ENCODE measurements around the gene CAPG. TPM values are rescaled to one million over a fixed set of nuclear protein-coding genes. Genes with fewer than 3 reads are reported as not detected.

CAPG gene
- total RNA-seq, 1 donor from 2014 or later, result 124 TPM

- DNase-seq (ENCODE audit: low spot score), result no peak
Observed at GRCh38 chr2:85439025-85439472, 28.9 kb upstream of the CAPG start.

DNA sequence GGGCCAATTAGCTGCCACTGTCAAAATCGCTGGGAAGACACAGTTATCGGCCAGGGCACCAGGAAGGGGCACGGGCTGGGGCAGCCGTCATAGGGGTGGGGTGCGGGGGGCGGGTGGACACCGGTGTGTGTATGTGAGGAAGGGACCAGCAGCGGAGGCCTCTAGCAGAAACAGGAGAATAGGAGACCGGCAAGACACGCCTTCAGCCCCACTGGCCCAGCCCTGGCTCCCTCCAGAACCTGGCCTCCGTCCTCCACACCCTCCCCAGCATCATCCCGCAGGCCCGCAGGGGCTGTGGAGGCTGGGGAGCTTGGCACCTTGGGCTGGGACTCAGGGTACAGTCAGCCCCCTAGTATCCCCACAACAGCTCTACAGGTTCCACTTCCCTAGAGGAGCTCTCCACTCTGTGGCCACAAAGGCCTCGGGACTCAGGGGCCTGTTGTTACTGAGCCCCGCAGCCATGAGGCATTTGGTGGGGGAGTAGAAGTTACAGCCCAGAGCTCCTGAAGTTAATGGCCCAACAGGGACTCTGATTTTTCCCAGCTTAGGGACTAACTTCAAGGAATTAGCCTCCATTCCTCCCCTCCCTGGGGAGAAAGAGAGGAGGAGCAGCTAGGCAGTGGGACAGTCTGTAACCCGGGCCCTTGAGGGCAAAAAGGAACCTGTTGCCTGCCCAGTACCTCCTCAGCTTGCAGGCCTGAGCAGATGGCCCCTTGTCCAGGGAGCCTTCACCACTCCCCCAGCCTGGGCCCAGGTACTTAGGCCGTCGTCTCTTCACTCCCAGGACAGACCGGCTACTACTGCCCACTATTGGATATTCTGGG lies 28.2 kb upstream of the CAPG start:
- DNase-seq (ENCODE audit: low spot score), result no peak

DNA sequence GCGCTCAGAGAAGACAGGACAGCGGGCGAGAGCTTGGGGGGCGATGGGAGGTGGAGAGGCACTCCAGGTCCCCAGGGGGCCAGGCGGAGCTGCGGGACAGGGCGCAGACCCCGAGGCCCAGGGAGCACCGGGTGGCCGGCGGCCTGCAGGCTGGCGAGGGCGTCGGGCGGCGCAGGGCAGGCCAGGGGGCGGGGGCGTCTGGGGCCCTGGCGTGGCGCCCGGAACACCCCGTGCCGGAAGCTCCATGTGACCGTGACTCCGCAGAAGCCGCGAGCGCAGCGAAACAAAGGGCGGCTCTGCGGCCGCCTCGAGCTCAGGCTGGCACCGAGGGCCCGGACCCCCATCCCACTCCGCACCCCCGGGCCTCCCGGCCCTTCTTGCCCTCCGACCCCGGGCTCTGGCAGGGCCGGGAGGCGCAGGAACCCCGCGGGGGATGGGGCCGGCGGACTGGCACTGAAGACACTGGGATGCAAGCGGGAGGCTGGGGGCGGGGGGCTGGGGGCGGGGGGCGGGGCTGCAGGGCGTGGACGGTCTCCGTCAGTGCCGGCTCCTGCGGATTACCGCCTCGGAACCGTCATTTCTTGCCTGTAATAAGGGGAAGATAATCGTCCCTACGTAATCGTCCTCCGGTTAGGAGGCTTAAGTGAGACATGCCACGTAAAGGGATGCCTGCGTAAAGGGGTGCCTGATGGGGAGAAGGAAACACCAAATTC lies 27.5 kb upstream of the CAPG start:
- peak; percentile 97 for DNase-seq (ENCODE audit: low spot score)

DNA sequence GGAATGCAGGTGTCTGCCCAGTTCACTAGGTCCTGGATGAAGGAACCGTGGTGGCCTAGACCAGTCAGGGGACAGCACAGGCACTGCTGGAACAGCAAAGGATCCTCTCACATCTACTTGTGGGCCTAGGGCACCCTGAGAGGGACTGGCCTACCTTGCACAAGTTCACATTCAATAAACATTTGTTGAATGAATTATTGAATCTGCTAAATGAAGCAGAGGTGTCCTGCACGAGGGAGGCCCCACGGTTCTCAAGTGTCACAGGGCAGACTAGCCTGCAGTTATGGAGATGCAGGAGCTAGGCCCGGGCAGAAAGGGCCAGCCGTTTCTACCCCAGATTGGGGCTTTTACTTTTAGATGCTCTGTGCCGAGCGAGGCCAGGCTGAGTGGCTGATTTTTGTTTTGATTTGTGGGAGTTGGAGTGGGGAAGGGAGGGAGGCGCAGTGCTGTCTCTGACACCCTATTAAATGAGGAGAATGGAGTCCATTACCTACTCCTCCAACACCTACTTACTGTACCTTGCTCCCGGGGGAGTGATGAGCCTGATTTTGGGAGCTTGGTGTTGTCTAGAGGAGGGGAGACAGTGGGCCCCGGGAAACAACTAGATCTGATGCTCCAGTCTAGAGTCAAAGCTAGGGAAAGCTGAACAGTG lies 26.8 kb upstream of the CAPG start:
- no peak for DNase-seq (ENCODE audit: low spot score)

DNA sequence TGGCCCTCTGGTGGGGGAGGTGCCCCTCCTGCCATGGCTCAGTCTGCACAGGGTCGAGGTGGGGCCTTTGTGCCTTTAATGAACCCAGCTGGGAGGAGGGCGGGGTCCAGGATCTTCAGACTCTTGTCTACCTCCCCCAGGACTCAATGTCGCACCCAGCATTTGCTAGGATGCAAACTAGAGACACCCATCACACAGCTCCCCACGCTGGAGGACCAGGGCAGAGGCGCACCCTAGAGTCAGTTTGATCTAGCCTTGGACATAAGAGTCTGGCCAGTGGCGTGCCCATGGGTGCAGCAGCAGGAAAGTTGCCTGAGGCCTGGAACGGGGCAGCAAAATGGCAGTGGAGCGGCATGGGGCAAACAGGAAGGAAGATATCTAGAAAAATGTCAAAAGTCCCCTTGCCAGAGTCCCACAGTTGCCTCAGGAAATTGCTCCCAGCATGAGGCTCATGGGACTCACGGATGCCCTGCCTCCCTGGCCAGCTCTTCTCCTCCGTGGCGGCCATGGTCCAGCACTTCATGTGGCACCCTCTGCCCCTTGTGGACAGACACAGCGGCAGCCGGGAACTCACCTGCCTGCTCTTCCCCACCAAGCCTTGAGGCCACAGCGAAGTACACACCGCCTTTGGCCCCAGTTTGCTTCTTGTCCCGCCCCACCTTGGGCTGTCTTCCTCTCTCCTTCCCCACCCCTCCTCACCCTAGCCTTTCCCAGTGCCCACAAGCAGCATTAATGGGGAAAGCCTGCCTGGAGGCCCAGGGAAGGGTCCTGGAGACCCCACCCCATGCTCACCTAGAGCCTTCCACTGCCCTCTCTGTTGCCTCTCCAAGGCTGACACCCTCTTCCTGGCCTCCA lies 26.0 kb upstream of the CAPG start:
- DNase-seq (ENCODE audit: low spot score), result peak; percentile 83

- DNase-seq (ENCODE audit: low spot score), result no peak
Observed at GRCh38 chr2:85435220-85435958, 25.2 kb upstream of the CAPG start.

- DNase-seq (ENCODE audit: low spot score), result peak; percentile 87
Observed at GRCh38 chr2:85434696-85435095, 24.5 kb upstream of the CAPG start.

- DNase-seq (ENCODE audit: low spot score), result peak; percentile 90
Observed at GRCh38 chr2:85433511-85434089, 23.4 kb upstream of the CAPG start.

- DNase-seq (ENCODE audit: low spot score), result peak; percentile 87
Observed at GRCh38 chr2:85431570-85432205, 21.5 kb upstream of the CAPG start.

DNA sequence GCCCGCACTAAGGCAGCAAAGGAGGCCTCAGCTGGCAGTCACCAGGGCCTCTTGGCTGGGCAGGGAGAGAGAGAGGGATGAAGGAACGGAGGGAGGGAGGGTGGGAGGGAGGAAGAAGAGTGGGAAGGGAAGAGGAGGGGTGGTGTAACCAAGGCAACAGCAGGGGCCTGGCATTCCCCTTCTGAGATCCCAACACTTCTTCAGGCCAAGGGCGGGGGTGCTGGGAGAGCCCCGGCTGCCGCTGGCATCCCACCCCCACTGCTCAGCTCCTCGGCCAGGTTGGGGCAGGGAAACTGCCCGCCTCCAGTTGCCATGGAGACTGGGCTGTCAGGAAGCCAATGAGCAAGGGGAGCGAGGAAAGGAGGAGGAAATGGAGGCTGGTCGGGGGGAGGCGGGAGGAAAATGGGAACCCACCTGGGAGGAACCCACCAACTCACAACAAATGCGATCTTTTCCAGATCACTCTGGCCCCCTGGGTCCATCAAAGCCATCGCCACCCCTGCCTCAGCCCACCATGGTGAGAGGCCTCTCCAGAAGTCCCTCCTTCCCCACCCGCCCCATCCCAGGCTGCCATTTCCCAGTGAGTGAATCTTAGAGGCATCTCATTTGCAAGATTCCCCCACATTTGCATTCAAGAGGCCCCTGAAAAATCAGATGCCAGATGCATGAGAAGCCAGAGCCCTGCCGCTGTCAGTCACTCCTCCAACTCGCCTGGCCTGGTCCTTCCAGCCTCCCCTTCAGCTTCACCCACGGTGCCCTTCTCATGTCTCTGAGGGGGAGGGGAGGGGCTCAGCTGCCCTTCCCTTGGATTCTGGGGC lies 20.8 kb upstream of the CAPG start:
- no peak for DNase-seq (ENCODE audit: low spot score)

DNA sequence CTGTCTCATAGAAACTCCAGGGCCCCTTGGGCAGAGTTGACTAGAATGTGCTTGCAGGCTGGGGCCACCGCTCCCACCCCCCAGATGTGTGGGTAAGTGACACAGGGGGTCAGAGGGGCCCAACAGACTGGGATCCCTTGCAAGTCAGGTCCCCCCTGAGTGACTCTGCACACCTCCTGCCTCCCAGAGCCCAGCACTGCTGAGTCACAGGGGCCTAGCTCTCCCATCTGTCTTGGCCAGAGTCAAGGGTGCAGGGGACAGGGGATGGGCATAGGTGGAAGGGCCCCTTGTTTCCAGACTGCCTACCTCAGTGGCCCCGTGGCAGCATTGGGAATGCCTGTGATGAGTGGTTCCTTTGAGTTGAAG lies 19.7 kb upstream of the CAPG start:
- no peak for DNase-seq (ENCODE audit: low spot score)

GRCh38 chr2:85429213-85429923 lies 19.2 kb upstream of the CAPG start:
- peak; percentile 85 for DNase-seq (ENCODE audit: low spot score)

- no peak for DNase-seq (ENCODE audit: low spot score)
Observed at GRCh38 chr2:85428343-85428881, 18.2 kb upstream of the CAPG start.

- DNase-seq (ENCODE audit: low spot score), result no peak
Observed at GRCh38 chr2:85427300-85427835, 17.2 kb upstream of the CAPG start.

GRCh38 chr2:85425588-85425987 lies 15.4 kb upstream of the CAPG start:
- no peak for DNase-seq (ENCODE audit: low spot score)

DNA sequence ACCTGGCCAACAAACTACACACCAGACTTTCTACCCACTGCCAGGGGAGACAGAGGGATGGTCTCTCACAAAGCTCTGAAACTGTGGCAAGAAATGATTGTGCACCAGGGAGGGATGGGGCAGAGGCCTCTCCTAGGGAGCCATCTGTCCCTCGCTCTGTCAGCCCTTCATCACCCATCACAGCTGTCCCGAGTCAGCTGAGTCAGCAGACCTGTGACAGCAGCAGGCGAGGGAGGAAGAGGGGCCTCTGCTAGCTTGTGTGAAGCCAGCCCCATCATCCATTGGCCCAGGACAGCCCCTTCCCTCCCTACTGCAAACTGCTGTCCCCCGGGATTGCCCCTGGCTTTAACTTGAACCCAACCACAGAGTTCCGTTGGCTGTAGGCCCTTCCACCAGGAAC lies 13.4 kb upstream of the CAPG start:
- DNase-seq (ENCODE audit: low spot score), result no peak

GRCh38 chr2:85422072-85422457 lies 11.9 kb upstream of the CAPG start:
- DNase-seq (ENCODE audit: low spot score), result no peak

Data from mesenteric fat pad (tissue), 1 donor.